ENCODE results near the gene NFASC. TPM values are rescaled to one million over a fixed set of nuclear protein-coding genes. Genes with fewer than 3 reads are reported as not detected.

Gene NFASC
- total and polyA plus RNA-seq, 7 donors = 0.46 to 105 (median 17.6) TPM

DNA sequence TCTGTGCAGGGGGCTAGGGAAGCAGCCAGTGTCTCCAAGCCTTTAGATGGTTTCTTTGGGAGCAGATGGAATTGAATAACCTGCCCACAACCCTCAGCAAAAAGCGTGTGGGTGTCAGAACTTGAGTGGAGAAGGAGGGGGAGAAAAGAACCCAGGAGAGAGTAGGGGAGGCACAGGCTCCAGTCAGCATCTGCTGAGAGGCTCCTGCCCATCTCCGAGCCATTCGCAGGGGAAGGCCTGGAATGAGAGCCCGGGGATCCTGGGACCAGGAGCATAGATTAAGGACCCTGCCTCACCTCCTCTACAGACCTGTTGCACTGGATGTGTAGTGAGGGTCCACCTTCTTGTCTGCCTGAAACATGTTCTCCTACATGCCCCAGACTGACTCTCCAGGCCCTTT, 197.3 kb downstream of the NFASC start:
- DNase-seq = no peak

DNA sequence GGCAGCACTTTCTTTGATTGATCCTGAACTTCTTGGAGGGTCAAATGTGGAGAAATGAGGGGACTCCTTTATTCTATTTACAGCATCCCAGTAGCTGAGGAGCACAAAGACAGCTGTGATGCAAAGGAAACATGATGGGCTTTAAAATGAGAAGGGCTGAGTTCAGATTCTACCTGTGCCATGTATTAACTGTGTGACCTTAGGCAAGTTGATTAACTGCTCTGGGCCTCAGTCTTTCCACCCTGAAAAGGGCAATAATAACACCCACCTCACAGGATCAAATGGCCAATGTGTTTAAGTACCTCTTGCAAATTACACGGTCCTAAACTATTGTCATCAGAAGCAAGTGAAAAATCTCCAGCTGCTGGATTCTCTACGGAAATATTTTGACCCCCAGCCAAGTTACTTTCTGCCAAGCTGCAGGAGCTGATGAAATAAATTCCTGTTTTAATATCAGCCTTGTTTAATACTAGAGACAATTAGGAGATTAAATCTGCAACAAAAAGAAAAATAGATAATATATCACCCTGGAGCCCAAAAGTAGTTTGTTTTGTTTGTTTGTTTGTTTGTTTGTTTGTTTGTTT, 197.9 kb downstream of the NFASC start:
- Histone ChIP-seq H3K27ac (no peak overlapping the region), H3K27me3 (no peaks in the 10 kb centered on the region), H3K4me1 (peaks cover 0 to 8% (median 2%) of the 10 kb centered on the region in 4 donors), H3K36me3 (no peaks in the 10 kb centered on the region), H3K4me3 (no peak overlapping the region), H3K9me3 (no peaks in the 10 kb centered on the region)
- DNase-seq = no peak
- intact Hi-C loops (cut with DNase I) = no loop called here
- TF ChIP-seq, protein P1, sequence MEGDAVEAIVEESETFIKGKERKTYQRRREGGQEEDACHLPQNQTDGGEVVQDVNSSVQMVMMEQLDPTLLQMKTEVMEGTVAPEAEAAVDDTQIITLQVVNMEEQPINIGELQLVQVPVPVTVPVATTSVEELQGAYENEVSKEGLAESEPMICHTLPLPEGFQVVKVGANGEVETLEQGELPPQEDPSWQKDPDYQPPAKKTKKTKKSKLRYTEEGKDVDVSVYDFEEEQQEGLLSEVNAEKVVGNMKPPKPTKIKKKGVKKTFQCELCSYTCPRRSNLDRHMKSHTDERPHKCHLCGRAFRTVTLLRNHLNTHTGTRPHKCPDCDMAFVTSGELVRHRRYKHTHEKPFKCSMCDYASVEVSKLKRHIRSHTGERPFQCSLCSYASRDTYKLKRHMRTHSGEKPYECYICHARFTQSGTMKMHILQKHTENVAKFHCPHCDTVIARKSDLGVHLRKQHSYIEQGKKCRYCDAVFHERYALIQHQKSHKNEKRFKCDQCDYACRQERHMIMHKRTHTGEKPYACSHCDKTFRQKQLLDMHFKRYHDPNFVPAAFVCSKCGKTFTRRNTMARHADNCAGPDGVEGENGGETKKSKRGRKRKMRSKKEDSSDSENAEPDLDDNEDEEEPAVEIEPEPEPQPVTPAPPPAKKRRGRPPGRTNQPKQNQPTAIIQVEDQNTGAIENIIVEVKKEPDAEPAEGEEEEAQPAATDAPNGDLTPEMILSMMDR (IDR thresholded peaks at IDR 0.05) = no peak
- TF ChIP-seq EP300 (IDR thresholded peaks at IDR 0.05) (no peak), POLR2AphosphoS5 (IDR thresholded peaks at IDR 0.05) (no peak), POLR2A (IDR thresholded peaks at IDR 0.05) (no peak)
- 62 to 67% methylated on average over 2 of the region's 2 CpGs for WGBS, 2 donors

More for the DNA sequence above, 197.3 kb downstream of the NFASC start:
- no peaks in the 10 kb centered on the region for H3K9me3 ChIP-seq
- no peak for TF ChIP-seq POLR2A (IDR thresholded peaks at IDR 0.05)
- TF ChIP-seq EP300 (IDR thresholded peaks at IDR 0.05) = no peak
- TF ChIP-seq POLR2AphosphoS5 (IDR thresholded peaks at IDR 0.05) = no peak
- TF ChIP-seq, protein P1 (IDR thresholded peaks at IDR 0.05) = no peak
- intact Hi-C loops (cut with DNase I) = no loop called here
- H3K4me3 ChIP-seq = no peak overlapping the region
- H3K27ac ChIP-seq = no peak overlapping the region
- 76 to 91% methylated on average over 4 of the region's 4 CpGs for WGBS, 2 donors
- no peaks in the 10 kb centered on the region for H3K36me3 ChIP-seq
- peaks cover 0 to 8% (median 2%) of the 10 kb centered on the region in 4 donors for H3K4me1 ChIP-seq
- no peaks in the 10 kb centered on the region for H3K27me3 ChIP-seq

DNA sequence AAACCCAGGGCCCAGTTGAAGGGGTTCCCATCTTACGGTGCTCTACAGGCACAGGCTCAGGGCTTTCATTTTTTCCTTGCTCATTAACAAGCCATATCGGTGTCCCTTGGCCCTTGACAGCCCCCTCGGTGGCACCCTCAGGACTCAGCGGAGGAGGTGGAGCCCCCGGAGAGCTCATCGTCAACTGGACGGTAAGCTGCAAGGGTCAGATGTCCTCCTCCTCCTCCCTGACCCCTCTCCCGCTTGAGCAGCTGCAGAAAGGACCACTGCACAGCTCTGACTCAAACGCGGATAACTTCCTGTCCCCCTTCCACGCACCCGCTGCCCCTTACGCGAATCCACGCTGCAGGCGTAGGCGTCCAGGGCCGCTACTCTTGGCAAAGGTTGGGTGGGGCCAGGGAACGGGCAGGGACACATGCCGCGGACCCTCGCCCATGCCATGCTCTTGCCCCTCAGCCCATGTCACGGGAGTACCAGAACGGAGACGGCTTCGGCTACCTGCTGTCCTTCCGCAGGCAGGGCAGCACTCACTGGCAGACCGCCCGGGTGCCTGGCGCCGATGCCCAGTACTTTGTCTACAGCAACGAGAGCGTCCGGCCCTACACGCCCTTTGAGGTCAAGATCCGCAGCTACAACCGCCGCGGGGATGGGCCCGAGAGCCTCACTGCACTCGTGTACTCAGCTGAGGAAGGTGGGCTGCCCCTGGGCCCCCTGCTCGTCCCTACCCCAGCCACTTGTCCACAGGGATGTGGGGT, 198.9 kb downstream of the NFASC start:
- Histone ChIP-seq H3K27ac (no peak overlapping the region), H3K4me3 (no peak overlapping the region), H3K4me1 (peaks cover 0 to 8% (median 2%) of the 10 kb centered on the region in 4 donors), H3K9me3 (no peaks in the 10 kb centered on the region), H3K27me3 (no peaks in the 10 kb centered on the region), H3K36me3 (no peaks in the 10 kb centered on the region)
- no peak for TF ChIP-seq EP300 (IDR thresholded peaks at IDR 0.05)
- TF ChIP-seq, protein P1 (IDR thresholded peaks at IDR 0.05) = no peak
- TF ChIP-seq POLR2AphosphoS5 (IDR thresholded peaks at IDR 0.05) = no peak
- no peak for TF ChIP-seq POLR2A (IDR thresholded peaks at IDR 0.05)
- DNase-seq = peak; percentile 62
- intact Hi-C loops (cut with DNase I) = no loop called here
- 82 to 87% methylated on average over 42 of the region's 42 CpGs for WGBS, 2 donors

DNA sequence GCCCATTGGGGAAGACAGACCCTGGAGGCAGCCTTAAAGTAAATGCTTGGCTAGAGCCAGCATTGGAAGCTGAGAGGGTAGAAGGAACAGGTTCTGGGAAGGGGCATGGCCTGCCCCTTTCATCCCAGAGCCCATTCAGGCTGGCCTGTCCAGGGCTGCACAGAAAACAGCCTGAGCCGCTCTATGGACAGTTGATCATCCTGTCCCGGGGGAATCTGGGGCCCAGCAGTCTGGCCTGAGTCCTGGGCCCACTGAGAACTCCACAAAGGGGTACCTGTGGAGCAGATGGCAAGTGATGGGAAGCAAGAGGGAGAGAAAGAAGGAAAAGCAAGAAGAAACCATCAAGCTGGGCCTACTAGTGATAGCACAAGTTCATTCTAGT, 200.4 kb downstream of the NFASC start:
- H3K9me3 ChIP-seq = no peaks in the 10 kb centered on the region
- 91 to 94% methylated on average over 2 of the region's 2 CpGs for WGBS, 2 donors
- intact Hi-C loops (cut with DNase I) = no loop called here
- no peaks in the 10 kb centered on the region for H3K36me3 ChIP-seq
- no peaks in the 10 kb centered on the region for H3K27me3 ChIP-seq
- TF ChIP-seq, protein P1 (IDR thresholded peaks at IDR 0.05) = no peak
- TF ChIP-seq POLR2A (IDR thresholded peaks at IDR 0.05) (no peak), EP300 (IDR thresholded peaks at IDR 0.05) (no peak), POLR2AphosphoS5 (IDR thresholded peaks at IDR 0.05) (no peak)
- no peak overlapping the region for H3K27ac ChIP-seq
- no peak overlapping the region for H3K4me3 ChIP-seq
- no peak for DNase-seq
- H3K4me1 ChIP-seq = peaks cover 0 to 8% (median 2%) of the 10 kb centered on the region in 4 donors

Measured in sigmoid colon (tissue), 7 donors.